Measurements from ENCODE around the gene C1orf159.
A peak's percentile ranks its signal among the peaks of the same experiment; 100 is the strongest.
"Not testable (repeated sequence)": the region's sequence is repeated elsewhere in the genome, so short reads cannot be mapped to it uniquely, and the experiment has no call there.

Gene C1orf159

DNA sequence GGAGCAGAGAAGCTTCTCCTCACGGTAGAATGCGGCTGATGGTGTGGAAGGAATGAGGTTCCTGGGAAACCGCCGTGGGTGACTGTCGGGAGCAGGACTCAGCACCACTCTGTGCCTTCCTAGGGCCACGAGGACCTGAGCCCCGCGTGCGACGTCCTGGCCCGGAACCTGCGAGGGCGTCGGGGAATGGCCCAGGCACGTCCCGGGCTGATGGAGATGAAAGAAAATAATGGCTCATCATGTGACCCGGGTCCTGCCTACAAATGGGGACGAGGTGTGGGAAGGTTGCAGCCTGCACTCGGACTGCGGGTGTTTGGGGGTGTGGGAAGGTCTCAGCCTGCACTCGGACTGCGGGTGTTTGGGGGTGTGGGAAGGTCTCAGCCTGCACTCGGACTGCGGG, 32.7 kb upstream of the C1orf159 start:
- no peak for DNase-seq

GRCh38 chr1:1148061-1148460, 32.2 kb upstream of the C1orf159 start:
- no peak for DNase-seq

DNA sequence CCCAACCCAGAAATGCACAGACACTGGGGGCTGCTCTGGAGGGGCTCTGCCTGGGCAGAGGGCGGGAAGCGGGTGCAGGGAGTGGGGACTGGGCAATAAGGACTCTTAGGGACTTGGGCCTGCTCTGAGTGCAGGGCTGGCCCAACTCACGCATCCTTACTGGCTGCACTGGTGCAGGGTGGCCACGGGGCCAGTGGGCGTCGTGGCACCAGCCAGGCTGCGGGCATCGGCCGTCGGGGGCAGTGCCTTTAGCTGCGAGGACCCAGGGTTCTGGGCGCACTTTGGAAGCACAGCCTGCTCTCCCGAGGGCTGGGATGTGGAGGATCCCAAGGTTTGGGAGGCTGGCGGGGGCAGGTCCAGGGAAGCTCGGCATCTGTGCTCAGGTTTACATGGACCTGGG, 30.7 kb upstream of the C1orf159 start:
- DNase-seq, result no peak

- DNase-seq, result no peak
Measured at GRCh38 chr1:1146026-1146425, 30.1 kb upstream of the C1orf159 start.

DNA sequence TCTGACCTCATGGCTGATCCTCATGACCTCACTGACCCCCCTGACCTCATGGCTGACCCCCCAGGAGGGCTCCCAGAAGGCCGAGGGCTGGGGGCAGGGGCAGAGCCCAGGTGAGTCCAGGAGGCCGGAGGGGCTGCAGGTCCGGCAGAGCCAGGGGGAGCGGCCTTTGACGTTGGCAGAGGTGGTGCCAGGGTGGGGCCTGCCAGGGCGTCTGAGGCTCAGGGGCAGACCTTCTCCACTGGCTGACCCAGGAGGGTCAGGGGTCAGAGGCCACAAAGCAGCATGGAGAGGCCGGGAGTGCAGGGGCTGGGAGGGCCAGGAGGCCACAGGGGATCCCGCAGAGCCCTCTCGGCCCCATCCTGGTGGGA, 29.6 kb upstream of the C1orf159 start:
- no peak for DNase-seq

- no peak for DNase-seq
Measured at GRCh38 chr1:1144843-1145546, 29.1 kb upstream of the C1orf159 start.

DNA sequence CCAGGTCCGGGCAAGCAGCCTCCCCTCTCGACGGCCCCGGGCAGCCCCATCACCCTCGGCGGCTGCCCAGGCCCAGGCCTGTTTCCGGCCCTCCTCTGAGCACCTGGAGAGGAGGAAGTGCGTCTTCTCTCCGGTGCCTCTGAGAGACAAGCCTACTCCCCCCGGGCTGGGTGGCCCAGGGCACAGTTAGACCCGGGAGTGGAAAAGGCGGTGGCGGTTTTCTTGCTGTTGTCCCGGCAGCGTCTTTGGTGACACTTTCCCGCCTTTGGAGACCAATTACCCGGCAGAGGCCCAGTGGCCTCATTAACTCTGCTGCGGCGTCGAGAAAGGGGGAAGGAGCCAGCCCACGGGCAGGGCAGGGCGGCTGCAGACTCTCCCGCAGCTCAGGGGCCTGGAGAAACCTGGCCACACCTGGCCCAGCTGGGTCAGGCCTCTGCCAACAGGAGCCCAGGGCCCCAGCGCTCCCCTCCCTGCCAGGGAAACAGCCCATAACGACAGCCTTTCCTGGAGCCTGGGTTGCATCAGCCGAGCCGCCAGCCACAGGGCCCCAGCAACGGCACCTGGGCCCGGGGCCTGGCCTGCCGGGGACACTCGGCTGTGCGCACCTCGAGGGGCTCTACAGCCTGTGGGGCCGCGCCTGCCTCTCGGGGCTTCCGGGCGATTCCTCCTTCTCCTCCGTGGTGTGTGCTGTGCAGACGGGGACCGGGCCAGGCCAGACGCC, 28.4 kb upstream of the C1orf159 start:
- peak; percentile 84 for DNase-seq

- DNase-seq, result no peak
Measured at GRCh38 chr1:1143636-1144035, 27.7 kb upstream of the C1orf159 start.

GRCh38 chr1:1142844-1143243, 27.0 kb upstream of the C1orf159 start:
- DNase-seq, result no peak

GRCh38 chr1:1142352-1142751, 26.5 kb upstream of the C1orf159 start:
- not testable (repeated sequence) for DNase-seq

- DNase-seq, result no peak
Measured at GRCh38 chr1:1141911-1142250, 26.0 kb upstream of the C1orf159 start.

GRCh38 chr1:1141244-1141910, 25.5 kb upstream of the C1orf159 start:
- DNase-seq, result no peak

- no peak for DNase-seq
Measured at GRCh38 chr1:1140673-1141072, 24.8 kb upstream of the C1orf159 start.

GRCh38 chr1:1137256-1138045, 21.6 kb upstream of the C1orf159 start:
- DNase-seq, result peak; percentile 89

DNA sequence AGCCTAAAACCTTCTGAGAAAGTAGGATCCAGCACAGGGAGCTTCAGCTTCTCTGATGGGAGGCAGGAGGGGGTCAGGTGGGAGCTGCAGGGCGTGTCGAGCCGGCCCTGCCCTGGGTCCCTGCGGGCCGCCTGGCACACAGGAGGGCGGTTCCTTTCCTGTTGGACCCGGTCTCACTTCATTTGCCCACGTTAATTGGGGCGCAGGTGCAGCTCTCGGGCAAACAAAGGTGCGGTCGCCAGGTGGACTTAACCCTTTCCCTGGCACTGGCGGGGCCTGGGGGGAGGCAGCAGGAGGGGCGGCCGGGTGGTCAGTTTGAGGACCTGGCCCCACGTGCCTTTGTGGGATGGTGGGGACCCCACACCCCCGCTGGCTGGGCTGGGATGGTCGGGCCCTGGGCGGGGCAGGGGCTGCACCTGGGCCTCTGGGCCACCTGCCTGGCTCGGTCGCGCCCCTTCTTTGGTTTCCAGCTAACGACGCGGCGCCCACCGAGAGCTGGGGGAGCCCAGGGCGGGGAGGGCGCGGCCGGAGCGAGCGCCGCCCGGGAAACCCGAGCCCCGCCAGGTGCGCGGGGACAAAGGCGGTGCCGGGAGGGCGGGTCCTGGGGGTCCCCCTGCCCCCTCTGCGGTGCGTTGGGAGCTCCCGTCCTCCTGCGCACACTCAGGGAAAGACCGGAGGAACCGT, 20.8 kb upstream of the C1orf159 start:
- DNase-seq, result peak; percentile 70

DNA sequence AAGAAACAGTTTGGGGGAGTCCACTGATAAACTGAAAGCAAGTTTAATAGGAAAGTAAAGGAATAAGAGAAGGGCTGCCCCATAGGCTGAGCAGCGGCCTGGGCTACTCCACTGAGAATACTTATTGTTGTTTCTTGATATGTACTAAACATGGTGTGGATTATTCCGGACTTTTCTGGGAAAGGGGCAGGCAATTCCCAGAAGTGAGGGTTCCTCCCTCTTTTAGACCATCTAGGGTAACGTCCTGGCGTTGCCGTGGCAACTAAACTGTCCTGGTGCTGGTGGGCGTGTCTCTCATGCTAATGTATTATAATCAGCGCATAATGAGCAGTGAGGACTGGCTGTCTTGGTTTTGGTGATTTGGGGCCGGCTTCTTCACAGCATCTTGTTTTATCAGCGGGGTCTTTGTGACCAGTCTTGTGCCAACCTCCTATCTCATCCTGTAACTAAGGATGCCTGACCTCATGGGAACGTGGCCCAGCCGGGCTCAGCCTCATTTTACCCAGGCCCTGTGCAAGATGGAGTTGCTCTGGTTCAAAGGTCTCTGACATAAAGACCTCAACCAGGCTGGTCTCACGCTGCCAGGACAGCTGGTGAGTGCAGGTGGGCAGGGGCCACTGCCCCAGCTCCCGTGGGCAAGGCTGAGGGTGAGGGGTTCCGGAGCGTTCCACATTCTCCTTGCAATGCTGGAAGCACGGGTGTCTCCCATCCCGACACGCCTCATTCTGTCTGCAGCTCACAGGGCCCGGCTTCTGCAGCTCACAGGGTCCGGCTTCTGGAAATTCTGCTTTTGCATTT, 19.6 kb upstream of the C1orf159 start:
- no peak for DNase-seq

GRCh38 chr1:1134300-1134970, 18.5 kb upstream of the C1orf159 start:
- no peak for DNase-seq

DNA sequence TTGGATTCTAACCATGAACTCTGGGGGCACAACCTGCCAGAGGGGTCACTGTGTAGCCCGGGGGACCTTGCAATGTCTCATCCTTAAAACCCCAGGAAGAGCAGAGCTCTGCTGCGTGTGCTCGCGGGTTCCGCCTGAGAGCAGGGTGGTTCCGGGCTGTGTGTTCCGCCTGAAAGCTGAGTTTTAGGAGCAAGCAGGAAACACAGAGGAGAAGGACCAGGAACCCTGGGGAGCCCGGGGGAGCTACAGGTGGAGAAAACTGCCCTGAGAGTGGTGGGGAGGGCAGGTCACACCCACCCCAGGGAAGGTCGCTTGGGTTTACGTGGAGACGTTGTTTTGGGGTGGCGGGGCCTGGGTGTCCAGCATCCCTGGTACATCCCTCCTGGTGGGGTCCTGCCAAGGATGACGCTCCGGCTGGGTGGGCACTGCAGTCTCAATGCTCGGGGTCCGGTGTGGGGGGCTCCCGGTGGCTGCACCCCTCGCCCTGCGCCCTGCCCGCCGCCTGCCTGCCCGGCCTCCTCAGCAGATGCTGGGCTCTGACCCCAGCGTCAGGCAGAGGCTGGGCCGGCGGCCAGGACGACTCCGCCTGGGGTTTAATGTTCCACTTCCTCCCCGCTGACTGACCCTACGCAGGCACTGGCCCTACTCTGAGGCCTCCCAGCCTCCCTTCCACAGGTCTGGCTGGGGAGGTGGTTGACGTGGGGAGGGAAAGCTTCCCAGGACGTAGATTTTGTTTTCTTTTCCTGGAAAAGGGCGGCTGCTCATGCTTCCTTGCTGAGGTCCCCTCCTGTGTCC, 17.3 kb upstream of the C1orf159 start:
- no peak for DNase-seq

DNA sequence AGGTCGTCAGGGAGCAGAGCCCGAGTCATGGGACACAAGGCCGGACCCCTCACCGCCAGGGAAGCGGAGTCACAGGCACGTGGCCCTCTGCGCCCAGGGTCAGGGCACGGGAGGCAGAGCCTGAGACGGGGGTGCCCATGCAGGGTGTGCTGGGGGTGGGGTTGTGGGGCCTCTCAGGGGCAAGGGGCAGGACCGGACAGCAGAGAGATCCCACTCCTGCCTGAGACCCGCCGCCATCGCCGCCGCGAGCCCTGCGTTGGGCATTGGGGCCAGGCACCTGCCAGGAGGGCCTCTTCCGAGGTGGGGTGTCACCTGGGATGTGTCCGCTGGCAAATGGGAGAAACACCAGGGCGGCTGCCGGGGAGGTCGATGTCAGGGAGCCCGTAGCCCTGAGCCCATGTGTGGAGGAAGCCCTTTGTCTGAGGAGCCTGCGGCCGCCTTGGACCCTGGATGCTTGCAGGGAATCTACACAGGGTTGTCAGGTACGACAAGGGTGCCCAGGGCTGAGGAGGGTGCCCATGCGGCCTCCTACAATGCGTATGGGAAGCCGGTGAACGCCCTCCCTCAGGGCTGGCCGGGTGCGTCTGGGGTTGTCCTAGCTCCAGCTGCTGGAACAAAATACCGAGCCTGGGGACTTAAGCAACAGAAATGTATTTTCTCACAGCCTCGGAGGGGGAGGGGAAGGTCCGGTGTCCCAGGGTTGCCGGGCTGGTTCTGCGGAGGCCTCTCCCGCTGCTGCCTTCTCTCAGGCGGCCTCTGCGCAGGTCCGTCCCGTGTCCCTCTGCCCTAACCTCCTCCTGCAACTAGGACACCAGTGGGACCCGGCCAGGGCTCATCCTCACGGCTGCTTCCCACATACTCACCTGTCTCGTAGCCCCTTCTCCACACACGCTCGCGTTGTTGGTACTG, 16.4 kb upstream of the C1orf159 start:
- no peak for DNase-seq

Data from CD4-positive, alpha-beta T cell treated with Interferon gamma for 1 hour (primary cell).